DMS79 treated with DMSO at 0.1 percent for 48 hours (cell line): ENCODE results near the gene TNFSF9.
"Not testable (repeated sequence)": the region's sequence is repeated elsewhere in the genome, so short reads cannot be mapped to it uniquely, and the experiment has no call there.

Experiments used
- DNase-seq: peaks from one replicate; lab custom pipeline; 2025; lab: John Stamatoyannopoulos, UW

Gene TNFSF9

GRCh38 chr19:6532244-6532999 lies 1.6 kb downstream of the TNFSF9 start:
- DNase-seq, result no peak

- no peak for DNase-seq
Measured at GRCh38 chr19:6533000-6533328, 2.1 kb downstream of the TNFSF9 start.

- no peak for DNase-seq
Measured at GRCh38 chr19:6533746-6534418, 3.1 kb downstream of the TNFSF9 start.

GRCh38 chr19:6534451-6535093 lies 3.7 kb downstream of the TNFSF9 start:
- no peak for DNase-seq

GRCh38 chr19:6535558-6536137 lies 4.8 kb downstream of the TNFSF9 start:
- DNase-seq, result no peak

- DNase-seq, result no peak
Measured at GRCh38 chr19:6539514-6539913, 8.7 kb downstream of the TNFSF9 start.

GRCh38 chr19:6540918-6541689 lies 10.3 kb downstream of the TNFSF9 start:
- DNase-seq, result no peak

- no peak for DNase-seq
Measured at GRCh38 chr19:6543866-6544347, 13.1 kb downstream of the TNFSF9 start.

GRCh38 chr19:6550679-6551078 lies 19.9 kb downstream of the TNFSF9 start:
- DNase-seq, result not testable (repeated sequence)

- DNase-seq, result no peak
Measured at GRCh38 chr19:6551091-6551490, 20.3 kb downstream of the TNFSF9 start.

GRCh38 chr19:6551607-6552450 lies 21.0 kb downstream of the TNFSF9 start:
- no peak for DNase-seq

- no peak for DNase-seq
Measured at GRCh38 chr19:6556043-6556449, 25.2 kb downstream of the TNFSF9 start.

- no peak for DNase-seq
Measured at GRCh38 chr19:6556480-6557195, 25.8 kb downstream of the TNFSF9 start.

- DNase-seq, result not testable (repeated sequence)
Measured at GRCh38 chr19:6562437-6562836, 31.6 kb downstream of the TNFSF9 start.

GRCh38 chr19:6564393-6564792 lies 33.6 kb downstream of the TNFSF9 start:
- no peak for DNase-seq

GRCh38 chr19:6566727-6567126 lies 35.9 kb downstream of the TNFSF9 start:
- DNase-seq, result not testable (repeated sequence)

GRCh38 chr19:6568010-6568526 lies 37.2 kb downstream of the TNFSF9 start:
- DNase-seq, result no peak

GRCh38 chr19:6568816-6569215 lies 38.0 kb downstream of the TNFSF9 start:
- DNase-seq, result no peak

GRCh38 chr19:6570764-6571163 lies 39.9 kb downstream of the TNFSF9 start:
- DNase-seq, result no peak

- no peak for DNase-seq
Measured at GRCh38 chr19:6571167-6571566, 40.3 kb downstream of the TNFSF9 start.
